HepG2 (cell line): ENCODE measurements around the gene CPNE8. TPM values are rescaled to one million over a fixed set of nuclear protein-coding genes. Genes with fewer than 3 reads are reported as not detected.

Source experiments
- GMEB1 ChIP-seq: sonication (generic); formaldehyde crosslinking; IDR thresholded peaks from 2 replicates; pipeline ENCODE4 v1.5.1; 2020; ENCODE audit warnings: missing genetic modification reagents, mild to moderate bottlenecking, borderline replicate concordance
- HOXA9 ChIP-seq: sonication (generic); formaldehyde crosslinking; IDR thresholded peaks from 2 replicates; pipeline ENCODE4 v1.8.1; 2022; ENCODE audit warnings: missing genetic modification reagents, mild to moderate bottlenecking, moderate library complexity, borderline replicate concordance
- IRF9 ChIP-seq: sonication (generic); formaldehyde crosslinking; IDR thresholded peaks from 2 replicates; pipeline ENCODE4 v1.8.0; 2022; ENCODE audit warnings: missing genetic modification reagents, mild to moderate bottlenecking, borderline replicate concordance
- ONECUT2 ChIP-seq: sonication (generic); formaldehyde crosslinking; IDR thresholded peaks from 2 replicates; pipeline ENCODE4 v1.4.0; 2020; ENCODE audit warnings: missing genetic modification reagents
- RAD21 ChIP-seq: fragments of 450-650 bp; formaldehyde crosslinking; IDR thresholded peaks from 2 replicates; pipeline ENCODE4 v1.5.0; 2020; ENCODE audit warnings: mild to moderate bottlenecking
- SPEN ChIP-seq: sonication (generic); formaldehyde crosslinking; IDR thresholded peaks from 2 replicates; pipeline ENCODE4 v1.5.1; 2020; ENCODE audit warnings: low read depth, mild to moderate bottlenecking, missing genetic modification reagents
- TOPORS ChIP-seq: sonication (generic); formaldehyde crosslinking; IDR thresholded peaks from 2 replicates; pipeline ENCODE4 v1.8.0; 2023; ENCODE audit warnings: mild to moderate bottlenecking, missing genetic modification reagents
- ZBTB38 ChIP-seq: sonication (generic); formaldehyde crosslinking; IDR thresholded peaks from 2 replicates; pipeline ENCODE4 v1.5.1; 2020; ENCODE audit warnings: mild to moderate bottlenecking, missing genetic modification reagents
- ZKSCAN8 ChIP-seq: IDR thresholded peaks from 2 replicates; pipeline ENCODE4 v1.6.1; 2016; ENCODE audit warnings: borderline replicate concordance, missing genetic modification reagents, missing compliant biosample characterization
- ZMYM2 ChIP-seq: sonication (generic); formaldehyde crosslinking; IDR thresholded peaks from 2 replicates; pipeline ENCODE4 v1.8.0; 2022; ENCODE audit warnings: mild to moderate bottlenecking, missing genetic modification reagents
- ZMYM4 ChIP-seq: sonication (generic); formaldehyde crosslinking; IDR thresholded peaks from 2 replicates; pipeline ENCODE4 v1.8.1; 2023; ENCODE audit warnings: mild to moderate bottlenecking, missing genetic modification reagents
- ZNF574 ChIP-seq: sonication (generic); formaldehyde crosslinking; IDR thresholded peaks from 2 replicates; pipeline ENCODE4 v1.4.0; 2020; ENCODE audit warnings: missing genetic modification reagents
- polyA plus RNA-seq, 8 experiments: library from polyadenylated mRNA; depleted of rRNA in 3 of 8; stranded (reverse) in 7 of 8; unstranded in 1 of 8; fragments of >200 nt; fragmentation: Illumina TruSeq in 4 of 8; extraction: Trizol in 4 of 8; gene quantifications; 2 replicates each; pipeline versions ENCODE4 v1.2.1 to v1.2.3, GENCODE V29; 2011 to 2016; ENCODE audit warnings: low read depth in 4 of 8, missing spikeins in 1 of 8, mixed read lengths in 1 of 8; ENCODE audit not compliant: insufficient read depth in 1 of 8
- total RNA-seq, 5 experiments: library from RNA; depleted of rRNA; stranded (reverse); fragments of >200 nt; fragmentation: Illumina TruSeq; extraction: Trizol; gene quantifications; 2 replicates each; pipeline ENCODE4 v1.2.3, GENCODE V29; 2016; ENCODE audit warnings: low read depth in 1 of 5
- TF ChIP-seq, protein P1 (sequence below), 2 experiments: fragments of 450-650 bp in 1 of 2; sonication (generic) in 1 of 2; formaldehyde crosslinking in 1 of 2; IDR thresholded peaks; 2 replicates each; pipeline versions ENCODE4 v1.6.1 to v1.8.0; 2016 to 2022; ENCODE audit warnings: antibody characterized with exemption in 1 of 2, mild to moderate bottlenecking in 1 of 2, missing genetic modification reagents in 1 of 2

CPNE8 gene
- total and polyA plus RNA-seq, 2 of the 13 experiments (the other 11 are each of a cell fraction or from before 2014, with no cell fraction given) = 2.4 to 2.7 TPM

GRCh38 chr12:38906482-38907200 is 1.2 kb upstream of the CPNE8 start (continued):
- TF ChIP-seq, protein P1, sequence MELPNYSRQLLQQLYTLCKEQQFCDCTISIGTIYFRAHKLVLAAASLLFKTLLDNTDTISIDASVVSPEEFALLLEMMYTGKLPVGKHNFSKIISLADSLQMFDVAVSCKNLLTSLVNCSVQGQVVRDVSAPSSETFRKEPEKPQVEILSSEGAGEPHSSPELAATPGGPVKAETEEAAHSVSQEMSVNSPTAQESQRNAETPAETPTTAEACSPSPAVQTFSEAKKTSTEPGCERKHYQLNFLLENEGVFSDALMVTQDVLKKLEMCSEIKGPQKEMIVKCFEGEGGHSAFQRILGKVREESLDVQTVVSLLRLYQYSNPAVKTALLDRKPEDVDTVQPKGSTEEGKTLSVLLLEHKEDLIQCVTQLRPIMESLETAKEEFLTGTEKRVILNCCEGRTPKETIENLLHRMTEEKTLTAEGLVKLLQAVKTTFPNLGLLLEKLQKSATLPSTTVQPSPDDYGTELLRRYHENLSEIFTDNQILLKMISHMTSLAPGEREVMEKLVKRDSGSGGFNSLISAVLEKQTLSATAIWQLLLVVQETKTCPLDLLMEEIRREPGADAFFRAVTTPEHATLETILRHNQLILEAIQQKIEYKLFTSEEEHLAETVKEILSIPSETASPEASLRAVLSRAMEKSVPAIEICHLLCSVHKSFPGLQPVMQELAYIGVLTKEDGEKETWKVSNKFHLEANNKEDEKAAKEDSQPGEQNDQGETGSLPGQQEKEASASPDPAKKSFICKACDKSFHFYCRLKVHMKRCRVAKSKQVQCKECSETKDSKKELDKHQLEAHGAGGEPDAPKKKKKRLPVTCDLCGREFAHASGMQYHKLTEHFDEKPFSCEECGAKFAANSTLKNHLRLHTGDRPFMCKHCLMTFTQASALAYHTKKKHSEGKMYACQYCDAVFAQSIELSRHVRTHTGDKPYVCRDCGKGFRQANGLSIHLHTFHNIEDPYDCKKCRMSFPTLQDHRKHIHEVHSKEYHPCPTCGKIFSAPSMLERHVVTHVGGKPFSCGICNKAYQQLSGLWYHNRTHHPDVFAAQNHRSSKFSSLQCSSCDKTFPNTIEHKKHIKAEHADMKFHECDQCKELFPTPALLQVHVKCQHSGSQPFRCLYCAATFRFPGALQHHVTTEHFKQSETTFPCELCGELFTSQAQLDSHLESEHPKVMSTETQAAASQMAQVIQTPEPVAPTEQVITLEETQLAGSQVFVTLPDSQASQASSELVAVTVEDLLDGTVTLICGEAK (IDR thresholded peaks at IDR 0.05) = no peak
- TF ChIP-seq, protein P1 (CRISPR knock-in tag; IDR thresholded peaks at IDR 0.05) = peak; percentile 18; the same call in 1 of the 2 replicates
- TF ChIP-seq ONECUT2 = peak; percentile 1; the same call in 1 of the 2 replicates
- TF ChIP-seq SPEN = peak; percentile 59; the same call in 1 of the 2 replicates
- TF ChIP-seq IRF9 (CRISPR knock-in tag) = peak; percentile 41; the same call in 1 of the 2 replicates
- TF ChIP-seq TOPORS (CRISPR knock-in tag) = no peak
- TF ChIP-seq GMEB1 (CRISPR knock-in tag) = 0 out of 2 replicates have a peak, but pooled peaks have one; percentile 16
- peak; percentile 30; the same call in 1 of the 2 replicates for TF ChIP-seq ZMYM2 (CRISPR knock-in tag)
- peak; percentile 72; the same call in 1 of the 2 replicates for TF ChIP-seq ZNF574 (CRISPR knock-in tag)
- TF ChIP-seq ZBTB38 (CRISPR knock-in tag) = 0 out of 2 replicates have a peak, but pooled peaks have one; percentile 24
- 0 out of 2 replicates have a peak, but pooled peaks have one; percentile 35 for TF ChIP-seq ZKSCAN8 (CRISPR knock-in tag)
- TF ChIP-seq HOXA9 (CRISPR knock-in tag) = no peak
- peak; percentile 77 for TF ChIP-seq RAD21 (CRISPR knock-in tag)
- peak; percentile 91 for TF ChIP-seq ZMYM4 (CRISPR knock-in tag)
